ENCODE data around the gene FYN. TPM values are rescaled to one million over a fixed set of nuclear protein-coding genes. Genes with fewer than 3 reads are reported as not detected.

Gene FYN
- total and polyA plus RNA-seq, 2 of the 13 experiments (the other 11 are each of a cell fraction or from before 2014, with no cell fraction given), result 15.5 to 24.6 TPM

- no peak for FAIRE-seq
Measured at GRCh38 chr6:111632468-111633247, 240.6 kb downstream of the FYN start.

More at GRCh38 chr6:111632468-111633247, 240.6 kb downstream of the FYN start:
- TF ChIP-seq ZNF563 (CRISPR knock-in tag; IDR thresholded peaks at IDR 0.05) (no peak), MAFK (conservative IDR thresholded peaks at IDR 0.05 in 1 of 2, IDR thresholded peaks at IDR 0.05 in 1 of 2; ENCODE audit: low read length in 2 of 2) (peak in 1 of 2 experiments; percentile 28; a peak in 1 of 4 replicates), GMEB2 (CRISPR knock-in tag; IDR thresholded peaks at IDR 0.05; ENCODE audit: low read depth) (no peak), ZNF546 (CRISPR knock-in tag; conservative IDR thresholded peaks at IDR 0.05) (no peak), ZNF276 (CRISPR knock-in tag; IDR thresholded peaks at IDR 0.05; ENCODE audit: low read depth) (no peak), ZNF629 (CRISPR knock-in tag; conservative IDR thresholded peaks at IDR 0.05) (peak; percentile 69)
- no TSS peak for BruUV-seq (replicated peaks)
- peak; percentile 52 for ATAC-seq
- Histone ChIP-seq H2AFZ (ENCODE audit: low read length) (no peak overlapping the region), H3K27ac (ENCODE audit: extremely low read length, insufficient read depth, low read length) (no peak overlapping the region), H4K20me1 (ENCODE audit: insufficient read depth, low read length) (no peaks in the 10 kb centered on the region), H3K9me3 (ENCODE audit: low read length) (no peaks in the 10 kb centered on the region), H3K4me1 (ENCODE audit: insufficient read depth, low read length) (no peaks in the 10 kb centered on the region), H3K27me3 (ENCODE audit: control insufficient read depth in 1 of 2, insufficient read depth in 2 of 2, low read length in 2 of 2) (peaks cover 0 to 4% of the 10 kb centered on the region in 2 experiments; a peak in 1 of 5 replicates), H3K9ac (ENCODE audit: insufficient read depth, low read depth, low read length) (no peak overlapping the region), H3K79me2 (ENCODE audit: insufficient read depth, low read length) (no peaks in the 10 kb centered on the region), H3K4me2 (ENCODE audit: low read depth, low read length) (no peak overlapping the region), H3K36me3 (replicated peaks in 1 of 2; ENCODE audit: control insufficient read depth in 1 of 2, insufficient read depth in 2 of 2, low read length in 2 of 2) (no peaks in the 10 kb centered on the region), H3K4me3 (replicated peaks in 1 of 3; ENCODE audit: insufficient read depth in 1 of 3, low read depth in 2 of 3, low read length in 3 of 3) (no peak overlapping the region)
- POLR2A ChIA-PET, result no interaction called here
- CTCF ChIA-PET (ENCODE audit: low intra/inter-chr PET ratio, low total read pairs), result no interaction called here
- intact Hi-C loops (cut with micrococcal nuclease; ENCODE audit: unreplicated experiment), result no loop called here
- in situ Hi-C loops (cut with HindIII; ENCODE audit: extremely low pct_ligation_motif_present, low pct_unique_long_range_greater_than_20kb), result loop anchor here (25.0 kb wide), 2 partner anchors 270 to 570 kb away; no protein-coding TSS in a partner anchor
- no peak for DNase-seq (ENCODE audit: low spot score)
- 22% methylated on average over 4 of the region's 4 CpGs for WGBS (ENCODE audit: low lambda C conversion rate)

All from HepG2 (cell line).